WI38 (cell line): ENCODE results near the gene ITSN1.
A peak's percentile ranks its signal among the peaks of the same experiment; 100 is the strongest.

Source experiments
- H3K4me3 ChIP-seq: 2 replicates; pipeline ENCODE4 v1.5.1; 2011; ENCODE audit warnings: low read depth, mild to moderate bottlenecking, control low read depth, low read length
- CTCF ChIP-seq: IDR thresholded peaks from 2 replicates; pipeline ENCODE4 v1.5.1; 2012; ENCODE audit warnings: low read depth, mild to moderate bottlenecking, control low read depth, low read length

ITSN1 gene

GRCh38 chr21:33931799-33932390, 289.6 kb downstream of the ITSN1 start:
- peak overlapping the region; percentile 9 for H3K4me3 ChIP-seq
- no peak for TF ChIP-seq CTCF

- H3K4me3 ChIP-seq, result no peak overlapping the region
- TF ChIP-seq CTCF, result no peak
Measured at GRCh38 chr21:33932731-33933130, 290.4 kb downstream of the ITSN1 start.

GRCh38 chr21:33936301-33937038, 294.2 kb downstream of the ITSN1 start:
- TF ChIP-seq CTCF, result no peak
- H3K4me3 ChIP-seq, result no peak overlapping the region

GRCh38 chr21:33937146-33937545, 294.8 kb downstream of the ITSN1 start:
- no peak for TF ChIP-seq CTCF
- H3K4me3 ChIP-seq, result no peak overlapping the region

- H3K4me3 ChIP-seq, result no peak overlapping the region
- no peak for TF ChIP-seq CTCF
Measured at GRCh38 chr21:33937931-33938339, 295.6 kb downstream of the ITSN1 start.

GRCh38 chr21:33938381-33938780, 296.1 kb downstream of the ITSN1 start:
- no peak for TF ChIP-seq CTCF
- no peak overlapping the region for H3K4me3 ChIP-seq

- H3K4me3 ChIP-seq, result no peak overlapping the region
- no peak for TF ChIP-seq CTCF
Measured at GRCh38 chr21:33939226-33939625, 296.9 kb downstream of the ITSN1 start.
